ENCODE results near the gene FARP2. TPM values are rescaled to one million over a fixed set of nuclear protein-coding genes. Genes with fewer than 3 reads are reported as not detected.
A peak's percentile ranks its signal among the peaks of the same experiment; 100 is the strongest.

The FARP2 gene
- total RNA-seq, 1 experiment from 2014 or later = 89.1 TPM

DNA sequence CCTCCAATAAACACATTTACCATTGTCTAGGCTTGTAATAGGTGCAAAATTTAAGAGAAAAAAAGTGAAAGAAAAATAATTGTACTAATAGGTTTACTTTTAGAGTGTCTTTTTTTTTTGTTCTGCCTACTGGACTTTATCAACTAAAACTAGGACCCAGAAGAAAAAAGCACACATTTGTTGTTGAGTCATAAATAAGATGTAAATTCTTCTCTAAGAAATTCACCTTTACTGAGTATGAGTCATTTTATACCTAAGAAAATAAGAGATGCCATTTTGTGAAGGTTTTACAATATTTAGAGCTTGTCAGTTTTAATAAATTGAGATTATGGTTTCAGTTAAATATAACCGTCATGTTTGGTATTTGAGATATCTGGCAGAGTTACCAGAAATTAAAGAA, 19.2 kb downstream of the FARP2 start:
- ChIA-PET POLR2A (ENCODE audit: unreplicated experiment) (interaction anchor here (0.5 to 0.6 kb wide), 2 partner anchors 61 to 311 kb away, joined by 3 read pairs; partner anchors contain the start of gene DTYMK), CTCF (interaction anchor here (0.6 to 0.8 kb wide), 3 partner anchors 19 to 810 kb away, joined by 3 to 14 read pairs (median 4); partner anchors contain the start of gene FARP2)
- H3K27ac ChIP-seq = peak overlapping the region; percentile 85
- peak in 1 of 2 experiments; percentile 48 for DNase-seq
- H3F3A ChIP-seq (ENCODE audit: insufficient read depth, low read depth) = peaks cover 27% of the 10 kb centered on the region
- peaks cover 11% of the 10 kb centered on the region; the same call in 1 of the 2 replicates for H3K36me3 ChIP-seq (ENCODE audit: low read depth)
- peaks cover 41% of the 10 kb centered on the region for H3K4me1 ChIP-seq (replicated peaks; ENCODE audit: insufficient read depth)
- H3K4me2 ChIP-seq = peak overlapping the region; percentile 81
- peaks cover 70% of the 10 kb centered on the region for H3K79me2 ChIP-seq (ENCODE audit: low read depth)
- no peaks in the 10 kb centered on the region for H3K9me2 ChIP-seq (ENCODE audit: insufficient read depth)
- no peak overlapping the region for H2AFZ ChIP-seq
- TF ChIP-seq EZH2 (IDR thresholded peaks at IDR 0.05; ENCODE audit: low read depth) = no peak
- no peak for TF ChIP-seq CTCF (conservative IDR thresholded peaks at IDR 0.05)
- H4K20me1 ChIP-seq (ENCODE audit: insufficient read depth) = no peaks in the 10 kb centered on the region
- no TSS peak for BruUV-seq (replicated peaks)
- no peaks in the 10 kb centered on the region for H3K27me3 ChIP-seq (ENCODE audit: insufficient read depth, low read depth)
- no peak overlapping the region; the same call in 1 of the 2 replicates for H3K4me3 ChIP-seq
- intact Hi-C loops (cut with micrococcal nuclease; ENCODE audit: unreplicated experiment) = loop anchor here (2.0 kb wide), 1 partner anchor 18 kb away; the partner anchor contains the start of gene FARP2
- no peaks in the 10 kb centered on the region for H3K9me3 ChIP-seq (ENCODE audit: insufficient read depth, low read depth)

- intact Hi-C loops (cut with micrococcal nuclease; ENCODE audit: unreplicated experiment) = no loop called here
- no peak overlapping the region for H2AFZ ChIP-seq
- no TSS peak for BruUV-seq (replicated peaks)
- H3K4me1 ChIP-seq (replicated peaks; ENCODE audit: insufficient read depth) = peaks cover 41% of the 10 kb centered on the region
- no peaks in the 10 kb centered on the region for H3K27me3 ChIP-seq (ENCODE audit: insufficient read depth, low read depth)
- H3K9me2 ChIP-seq (ENCODE audit: insufficient read depth) = no peaks in the 10 kb centered on the region
- peaks cover 11% of the 10 kb centered on the region; the same call in 1 of the 2 replicates for H3K36me3 ChIP-seq (ENCODE audit: low read depth)
- peaks cover 27% of the 10 kb centered on the region for H3F3A ChIP-seq (ENCODE audit: insufficient read depth, low read depth)
- no peaks in the 10 kb centered on the region for H4K20me1 ChIP-seq (ENCODE audit: insufficient read depth)
- H3K27ac ChIP-seq = no peak overlapping the region
- no peak for DNase-seq
- H3K4me3 ChIP-seq = no peak overlapping the region
- TF ChIP-seq EZH2 (IDR thresholded peaks at IDR 0.05; ENCODE audit: low read depth) (no peak), CTCF (conservative IDR thresholded peaks at IDR 0.05) (no peak)
- ChIA-PET CTCF (interaction anchor here (0.7 kb wide), 1 partner anchor 502 kb away, joined by 7 read pairs; no protein-coding TSS in a partner anchor), POLR2A (ENCODE audit: unreplicated experiment) (interaction anchor here (0.7 kb wide), 1 partner anchor 14 kb away, joined by 5 read pairs; no protein-coding TSS in a partner anchor)
- H3K9me3 ChIP-seq (ENCODE audit: insufficient read depth, low read depth) = no peaks in the 10 kb centered on the region
- H3K4me2 ChIP-seq = no peak overlapping the region
- H3K79me2 ChIP-seq (ENCODE audit: low read depth) = peaks cover 65% of the 10 kb centered on the region
These were observed 20.7 kb downstream of the FARP2 start for GRCh38 chr2:241376808-241377207.

DNA sequence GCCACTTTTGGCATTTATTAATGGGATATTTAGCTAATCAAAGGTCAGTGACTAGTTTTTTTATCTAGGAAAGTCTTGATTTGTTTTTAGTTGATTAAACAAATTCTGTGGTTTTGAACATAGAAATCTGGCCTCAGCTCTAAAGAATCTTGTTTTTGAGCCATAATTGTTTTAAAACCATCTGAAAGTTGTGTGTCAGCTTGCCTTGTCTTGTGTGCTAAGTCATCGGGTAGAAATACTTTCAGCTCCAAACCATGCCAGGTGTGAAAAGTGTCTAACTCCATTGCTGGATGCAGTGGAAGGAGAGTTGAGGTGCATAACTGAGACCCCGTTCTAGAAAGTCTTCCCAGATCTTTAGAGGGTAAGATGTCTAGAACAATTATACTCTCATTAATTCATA, 22.7 kb downstream of the FARP2 start:
- Histone ChIP-seq H3F3A (ENCODE audit: insufficient read depth, low read depth) (peaks cover 18% of the 10 kb centered on the region), H3K27ac (no peak overlapping the region), H2AFZ (no peak overlapping the region), H3K27me3 (ENCODE audit: insufficient read depth, low read depth) (no peaks in the 10 kb centered on the region), H3K4me3 (no peak overlapping the region), H3K4me1 (replicated peaks; ENCODE audit: insufficient read depth) (peaks cover 21% of the 10 kb centered on the region), H3K79me2 (ENCODE audit: low read depth) (peaks cover 48% of the 10 kb centered on the region), H3K4me2 (no peak overlapping the region), H3K9me2 (ENCODE audit: insufficient read depth) (no peaks in the 10 kb centered on the region), H3K36me3 (ENCODE audit: low read depth) (peaks cover 11% of the 10 kb centered on the region; the same call in 1 of the 2 replicates), H3K9me3 (ENCODE audit: insufficient read depth, low read depth) (no peaks in the 10 kb centered on the region), H4K20me1 (ENCODE audit: insufficient read depth) (no peaks in the 10 kb centered on the region)
- POLR2A ChIA-PET (ENCODE audit: unreplicated experiment) = no interaction called here
- intact Hi-C loops (cut with micrococcal nuclease; ENCODE audit: unreplicated experiment) = no loop called here
- BruUV-seq (replicated peaks) = no TSS peak
- CTCF ChIA-PET = no interaction called here
- TF ChIP-seq EZH2 (IDR thresholded peaks at IDR 0.05; ENCODE audit: low read depth) (no peak), CTCF (conservative IDR thresholded peaks at IDR 0.05) (no peak)
- no peak for DNase-seq

All from PC-9 (cell line).